Activated CD4-positive, alpha-beta memory T cell treated with anti-CD3 and anti-CD28 coated beads, Interleukin-2, amount 10 ng/mL, durations not matched to agents 7 days and 5 days (primary cell): Measurements from ENCODE around the gene TNKS2. TPM values are rescaled to one million over a fixed set of nuclear protein-coding genes. Genes with fewer than 3 reads are reported as not detected.

Experiments used
- CTCF ChIA-PET: fragments of 350-600 bp; sonication (Branson Sonifier 250); formaldehyde crosslinking; loops from one replicate; lab custom pipeline; 2021; ENCODE audit warnings: antibody characterized with exemption, inconsistent platforms; lab: Charles Lee
- POLR2A ChIA-PET: fragments of 350-600 bp; sonication (Branson Sonifier 250); formaldehyde crosslinking; loops from one replicate; lab custom pipeline; 2021; ENCODE audit warnings: antibody characterized with exemption; lab: Charles Lee
- DNase-seq: peaks from one replicate; pipeline ENCODE4 v3.0.0-alpha.2; 2020
- H3K27ac Mint-ChIP-seq: one replicate; pipeline ENCODE4 v1.8.0; 2021; ENCODE audit warnings: mild to moderate bottlenecking, mixed read lengths
- H3K27me3 Mint-ChIP-seq: one replicate; pipeline ENCODE4 v1.8.0; 2021; ENCODE audit warnings: mixed read lengths
- H3K36me3 Mint-ChIP-seq: one replicate; pipeline ENCODE4 v1.8.0; 2021; ENCODE audit warnings: low read depth, mixed read lengths
- H3K4me1 Mint-ChIP-seq: one replicate; pipeline ENCODE4 v1.8.0; 2021; ENCODE audit warnings: mixed read lengths
- H3K4me3 Mint-ChIP-seq: one replicate; pipeline ENCODE4 v1.8.0; 2021; ENCODE audit warnings: mild to moderate bottlenecking, mixed read lengths
- H3K9me3 Mint-ChIP-seq: one replicate; pipeline ENCODE4 v1.8.0; 2021; ENCODE audit warnings: mixed read lengths
- total RNA-seq, 2 experiments: library from RNA; stranded (reverse); gene quantifications; one replicate each; pipeline ENCODE4 v1.2.3, GENCODE V29; 2021

Gene TNKS2
- total RNA-seq, 2 experiments from 2014 or later: 39.1 to 39.4 TPM

GRCh38 chr10:91829268-91829667 is 31.0 kb downstream of the TNKS2 start:
- H3K27me3 Mint-ChIP-seq: no peaks in the 10 kb centered on the region
- peaks cover 67% of the 10 kb centered on the region for H3K36me3 Mint-ChIP-seq
- no peaks in the 10 kb centered on the region for H3K4me1 Mint-ChIP-seq
- H3K4me3 Mint-ChIP-seq: no peak overlapping the region
- ChIA-PET CTCF (no interaction called here), POLR2A (no interaction called here)
- no peaks in the 10 kb centered on the region for H3K9me3 Mint-ChIP-seq
- H3K27ac Mint-ChIP-seq: no peak overlapping the region
- no peak for DNase-seq

- DNase-seq: no peak
- Mint-ChIP-seq H3K4me1 (no peaks in the 10 kb centered on the region), H3K4me3 (no peak overlapping the region), H3K36me3 (peaks cover 66% of the 10 kb centered on the region), H3K27ac (no peak overlapping the region), H3K9me3 (no peaks in the 10 kb centered on the region), H3K27me3 (no peaks in the 10 kb centered on the region)
- POLR2A ChIA-PET: no interaction called here
- CTCF ChIA-PET: interaction anchor here (0.6 kb wide), 1 partner anchor 12 kb away, joined by 3 read pairs; no protein-coding TSS in a partner anchor
Observed at GRCh38 chr10:91838199-91838598, 40.0 kb downstream of the TNKS2 start.

- ChIA-PET POLR2A (interaction anchor here (2.8 kb wide), 1 partner anchor 45 kb away, joined by 7 read pairs; the partner anchor contains the start of gene TNKS2), CTCF (no interaction called here)
- H3K4me1 Mint-ChIP-seq: no peaks in the 10 kb centered on the region
- no peak overlapping the region for H3K4me3 Mint-ChIP-seq
- no peak overlapping the region for H3K27ac Mint-ChIP-seq
- H3K9me3 Mint-ChIP-seq: no peaks in the 10 kb centered on the region
- no peaks in the 10 kb centered on the region for H3K27me3 Mint-ChIP-seq
- no peak for DNase-seq
- peaks cover 61% of the 10 kb centered on the region for H3K36me3 Mint-ChIP-seq
Observed at GRCh38 chr10:91843083-91843482, 44.9 kb downstream of the TNKS2 start.

GRCh38 chr10:91856637-91857036 is 58.4 kb downstream of the TNKS2 start:
- DNase-seq: no peak
- Mint-ChIP-seq H3K4me3 (no peak overlapping the region), H3K4me1 (no peaks in the 10 kb centered on the region), H3K9me3 (no peaks in the 10 kb centered on the region), H3K27ac (no peak overlapping the region), H3K36me3 (peaks cover 47% of the 10 kb centered on the region), H3K27me3 (no peaks in the 10 kb centered on the region)
- POLR2A ChIA-PET: interaction anchor here (1.0 kb wide), 2 partner anchors 52 to 58 kb away, joined by 4 read pairs; partner anchors contain the start of genes FGFBP3 and TNKS2
- CTCF ChIA-PET: interaction anchor here (0.6 to 1.4 kb wide), 3 partner anchors 51 to 578 kb away, joined by 3 to 4 read pairs (median 4); no protein-coding TSS in a partner anchor

GRCh38 chr10:91860885-91861284 is 62.7 kb downstream of the TNKS2 start:
- no peaks in the 10 kb centered on the region for H3K4me1 Mint-ChIP-seq

GRCh38 chr10:91864099-91864498 is 65.9 kb downstream of the TNKS2 start:
- H3K36me3 Mint-ChIP-seq: peaks cover 37% of the 10 kb centered on the region

More at GRCh38 chr10:91860885-91861284, 62.7 kb downstream of the TNKS2 start:
- ChIA-PET CTCF (no interaction called here), POLR2A (no interaction called here)
- Mint-ChIP-seq H3K9me3 (no peaks in the 10 kb centered on the region), H3K27ac (no peak overlapping the region), H3K27me3 (no peaks in the 10 kb centered on the region), H3K36me3 (peaks cover 53% of the 10 kb centered on the region), H3K4me3 (no peak overlapping the region)
- DNase-seq: no peak

GRCh38 chr10:91864744-91865143 is 66.5 kb downstream of the TNKS2 start:
- peaks cover 36% of the 10 kb centered on the region for H3K36me3 Mint-ChIP-seq
- no peaks in the 10 kb centered on the region for H3K4me1 Mint-ChIP-seq
- CTCF ChIA-PET: interaction anchor here (1.3 to 1.6 kb wide), 2 partner anchors 12 to 105 kb away, joined by 3 read pairs; no protein-coding TSS in a partner anchor
- DNase-seq: no peak
- H3K27ac Mint-ChIP-seq: no peak overlapping the region
- no peaks in the 10 kb centered on the region for H3K27me3 Mint-ChIP-seq
- POLR2A ChIA-PET: interaction anchor here (0.6 to 1.7 kb wide), 2 partner anchors 44 to 484 kb away, joined by 3 to 7 read pairs; partner anchors contain the start of gene FGFBP3
- H3K9me3 Mint-ChIP-seq: no peaks in the 10 kb centered on the region
- no peak overlapping the region for H3K4me3 Mint-ChIP-seq

More at GRCh38 chr10:91864099-91864498, 65.9 kb downstream of the TNKS2 start:
- Mint-ChIP-seq H3K9me3 (no peaks in the 10 kb centered on the region), H3K27me3 (no peaks in the 10 kb centered on the region), H3K4me1 (no peaks in the 10 kb centered on the region), H3K27ac (no peak overlapping the region), H3K4me3 (no peak overlapping the region)
- ChIA-PET POLR2A (interaction anchor here (0.6 to 1.7 kb wide), 3 partner anchors 44 to 484 kb away, joined by 3 to 7 read pairs (median 3); partner anchors contain the start of gene FGFBP3), CTCF (interaction anchor here (1.3 to 1.6 kb wide), 2 partner anchors 11 to 105 kb away, joined by 3 read pairs; no protein-coding TSS in a partner anchor)
- DNase-seq: no peak

- Mint-ChIP-seq H3K27ac (no peak overlapping the region), H3K4me3 (no peak overlapping the region), H3K36me3 (peaks cover 31% of the 10 kb centered on the region), H3K4me1 (no peaks in the 10 kb centered on the region), H3K27me3 (no peaks in the 10 kb centered on the region), H3K9me3 (no peaks in the 10 kb centered on the region)
- ChIA-PET CTCF (interaction anchor here (0.6 to 1.3 kb wide), 3 partner anchors 70 to 1813 kb away, joined by 3 read pairs; no protein-coding TSS in a partner anchor), POLR2A (interaction anchor here (1.7 kb wide), 1 partner anchor 43 kb away, joined by 7 read pairs; the partner anchor contains the start of gene FGFBP3)
- DNase-seq: no peak
Observed at GRCh38 chr10:91865562-91866081, 67.4 kb downstream of the TNKS2 start.

- POLR2A ChIA-PET: no interaction called here
- CTCF ChIA-PET: no interaction called here
- Mint-ChIP-seq H3K27me3 (no peaks in the 10 kb centered on the region), H3K4me1 (no peaks in the 10 kb centered on the region), H3K9me3 (no peaks in the 10 kb centered on the region), H3K4me3 (no peak overlapping the region), H3K36me3 (no peaks in the 10 kb centered on the region), H3K27ac (no peak overlapping the region)
- DNase-seq: no peak
Observed at GRCh38 chr10:91875156-91875555, 76.9 kb downstream of the TNKS2 start.

GRCh38 chr10:91875779-91876178 is 77.6 kb downstream of the TNKS2 start:
- ChIA-PET CTCF (no interaction called here), POLR2A (no interaction called here)
- no peak overlapping the region for H3K27ac Mint-ChIP-seq
- DNase-seq: no peak
- H3K4me1 Mint-ChIP-seq: no peaks in the 10 kb centered on the region
- no peaks in the 10 kb centered on the region for H3K36me3 Mint-ChIP-seq
- no peaks in the 10 kb centered on the region for H3K27me3 Mint-ChIP-seq
- no peaks in the 10 kb centered on the region for H3K9me3 Mint-ChIP-seq
- no peak overlapping the region for H3K4me3 Mint-ChIP-seq

GRCh38 chr10:91879515-91880170 is 81.4 kb downstream of the TNKS2 start:
- ChIA-PET POLR2A (no interaction called here), CTCF (no interaction called here)
- DNase-seq: no peak
- Mint-ChIP-seq H3K27me3 (peaks cover 1% of the 10 kb centered on the region), H3K4me1 (no peaks in the 10 kb centered on the region), H3K36me3 (no peaks in the 10 kb centered on the region), H3K27ac (no peak overlapping the region), H3K9me3 (no peaks in the 10 kb centered on the region), H3K4me3 (no peak overlapping the region)

GRCh38 chr10:91880310-91880709 is 82.1 kb downstream of the TNKS2 start:
- Mint-ChIP-seq H3K4me3 (no peak overlapping the region), H3K27me3 (peaks cover 4% of the 10 kb centered on the region), H3K9me3 (no peaks in the 10 kb centered on the region), H3K4me1 (no peaks in the 10 kb centered on the region), H3K27ac (no peak overlapping the region), H3K36me3 (no peaks in the 10 kb centered on the region)
- ChIA-PET POLR2A (no interaction called here), CTCF (no interaction called here)
- DNase-seq: no peak
